DOHH2 (cell line): Measurements from ENCODE around the gene NEU4.

ENCODE experiments used
- EZH2phosphoT487 ChIP-seq: fragments of 200-600 bp; sonication (generic); IDR thresholded peaks from 2 replicates; pipeline ENCODE4 v1.6.1; 2017; ENCODE audit warnings: borderline replicate concordance, mild to moderate bottlenecking, antibody characterized with exemption, low read length, moderate library complexity, mixed read lengths
- TF ChIP-seq, protein P1 (sequence below): fragments of 200-600 bp; sonication (generic); IDR thresholded peaks from one replicate; pipeline ENCODE4 v1.5.1; 2014; ENCODE audit warnings: antibody characterized with exemption, mild to moderate bottlenecking, low read depth, low read length; ENCODE audit not compliant: poor library complexity, severe bottlenecking

DNA sequence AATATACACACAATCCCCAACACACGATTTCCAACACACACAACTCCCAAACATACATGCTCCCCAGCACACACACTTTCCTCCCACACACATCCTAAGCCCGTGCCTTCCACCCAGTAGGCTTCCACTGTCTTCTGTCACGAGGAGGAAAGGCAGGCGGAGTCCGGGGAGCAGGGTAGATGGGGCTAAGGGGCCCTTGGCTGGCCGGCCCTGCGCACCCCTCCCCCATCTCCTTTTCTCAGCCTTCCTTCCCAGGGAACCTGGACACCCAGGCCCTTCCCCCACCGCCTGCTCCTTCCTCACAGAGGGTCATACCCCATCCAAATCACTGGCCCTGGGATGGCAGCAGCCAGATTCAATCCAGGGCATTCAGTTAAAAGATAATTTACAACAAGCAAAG lies 53.1 kb downstream of the NEU4 start:
- TF ChIP-seq, protein P1, sequence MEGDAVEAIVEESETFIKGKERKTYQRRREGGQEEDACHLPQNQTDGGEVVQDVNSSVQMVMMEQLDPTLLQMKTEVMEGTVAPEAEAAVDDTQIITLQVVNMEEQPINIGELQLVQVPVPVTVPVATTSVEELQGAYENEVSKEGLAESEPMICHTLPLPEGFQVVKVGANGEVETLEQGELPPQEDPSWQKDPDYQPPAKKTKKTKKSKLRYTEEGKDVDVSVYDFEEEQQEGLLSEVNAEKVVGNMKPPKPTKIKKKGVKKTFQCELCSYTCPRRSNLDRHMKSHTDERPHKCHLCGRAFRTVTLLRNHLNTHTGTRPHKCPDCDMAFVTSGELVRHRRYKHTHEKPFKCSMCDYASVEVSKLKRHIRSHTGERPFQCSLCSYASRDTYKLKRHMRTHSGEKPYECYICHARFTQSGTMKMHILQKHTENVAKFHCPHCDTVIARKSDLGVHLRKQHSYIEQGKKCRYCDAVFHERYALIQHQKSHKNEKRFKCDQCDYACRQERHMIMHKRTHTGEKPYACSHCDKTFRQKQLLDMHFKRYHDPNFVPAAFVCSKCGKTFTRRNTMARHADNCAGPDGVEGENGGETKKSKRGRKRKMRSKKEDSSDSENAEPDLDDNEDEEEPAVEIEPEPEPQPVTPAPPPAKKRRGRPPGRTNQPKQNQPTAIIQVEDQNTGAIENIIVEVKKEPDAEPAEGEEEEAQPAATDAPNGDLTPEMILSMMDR = no peak
- TF ChIP-seq EZH2phosphoT487 = no peak
